Aorta (tissue), 5 donors: ENCODE measurements around the gene CCDC18. TPM values are rescaled to one million over a fixed set of nuclear protein-coding genes. Genes with fewer than 3 reads are reported as not detected.

Source experiments
- ATAC-seq: fragments of 200-7000 bp; cut with Tn5 transposase; one replicate; pipeline ENCODE4 v1.9.1; 2022; ENCODE audit warnings: moderate library complexity; ENCODE audit not compliant: low FRiP score
- DNase-seq, 2 donors: peaks; one replicate each; pipeline ENCODE4 v3.0.0-alpha.2; 2020
- H3K27ac ChIP-seq, 2 donors: one replicate each; pipeline ENCODE4 v1.5.1; 2013; ENCODE audit warnings: low read length in 2 of 2, mild to moderate bottlenecking in 2 of 2, moderate library complexity in 2 of 2, control low read depth in 1 of 2, inconsistent platforms in 1 of 2, low read depth in 1 of 2
- H3K27me3 ChIP-seq, 2 donors: one replicate each; pipeline ENCODE4 v1.6.1; 2013; ENCODE audit warnings: control low read depth in 1 of 2, low read length in 1 of 2, mild to moderate bottlenecking in 1 of 2, moderate library complexity in 1 of 2; ENCODE audit not compliant: insufficient read depth in 2 of 2, control insufficient read depth in 1 of 2
- H3K36me3 ChIP-seq, 2 donors: one replicate each; pipeline ENCODE4 v1.6.1; 2013; ENCODE audit warnings: control low read depth in 1 of 2, low read length in 1 of 2, mild to moderate bottlenecking in 1 of 2; ENCODE audit not compliant: insufficient read depth in 2 of 2, control insufficient read depth in 1 of 2
- H3K4me1 ChIP-seq, 2 donors: one replicate each; pipeline ENCODE4 v1.6.1; 2013; ENCODE audit warnings: low read length in 2 of 2, control low read depth in 1 of 2, mild to moderate bottlenecking in 1 of 2, moderate library complexity in 1 of 2; ENCODE audit not compliant: insufficient read depth in 2 of 2, control insufficient read depth in 1 of 2
- H3K4me3 ChIP-seq, 2 donors: one replicate each; pipeline ENCODE4 v1.5.1; 2013; ENCODE audit warnings: low read length in 2 of 2, control low read depth in 1 of 2, mild to moderate bottlenecking in 1 of 2
- H3K9me3 ChIP-seq: one replicate; pipeline ENCODE4 v1.6.1; 2013; ENCODE audit warnings: mild to moderate bottlenecking, low read length; ENCODE audit not compliant: control insufficient read depth
- WGBS, 2 donors: extraction: QIAGEN DNeasy Blood & Tissue Kit; methylation state at CpG; one replicate each; pipeline ENCODE4 v1.1.7; 2013; 5-methylcytosine and 5-hydroxymethylcytosine counted together
- intact Hi-C, 2 donors: fragments of 100-400 bp; cut with DNase I; formaldehyde crosslinking; loops; one replicate each; pipeline versions ENCODE4 v1.14.2 to v1.15.0; 2022
- polyA plus RNA-seq, 2 donors: library from polyadenylated mRNA; stranded (reverse); fragments of 200-250 nt; gene quantifications; one replicate each; pipeline ENCODE4 v1.2.3, GENCODE V29; 2013
- total RNA-seq, 2 donors: library from RNA; stranded (reverse); fragmentation: NEBNext Ultra II Directional; extraction: Animal tissue kit (Norgen Biotek cat#: 25700); gene quantifications; one replicate each; pipeline ENCODE4 v1.2.1, GENCODE V29; 2021
- donor health status: healthy with polysubstance abuse.
- donor health status: Bipolar disorder and iron deficiency.
- donor health status: DM: no; HTN: no; CAD: no.
- donor health status: DM: no; HTN: no; CAD: no.
- donor health status: DM: yes; HTN: yes; CAD: no.

CCDC18 gene
- total and polyA plus RNA-seq, 4 donors = 1.2 to 6.6 (median 4.4) TPM

DNA sequence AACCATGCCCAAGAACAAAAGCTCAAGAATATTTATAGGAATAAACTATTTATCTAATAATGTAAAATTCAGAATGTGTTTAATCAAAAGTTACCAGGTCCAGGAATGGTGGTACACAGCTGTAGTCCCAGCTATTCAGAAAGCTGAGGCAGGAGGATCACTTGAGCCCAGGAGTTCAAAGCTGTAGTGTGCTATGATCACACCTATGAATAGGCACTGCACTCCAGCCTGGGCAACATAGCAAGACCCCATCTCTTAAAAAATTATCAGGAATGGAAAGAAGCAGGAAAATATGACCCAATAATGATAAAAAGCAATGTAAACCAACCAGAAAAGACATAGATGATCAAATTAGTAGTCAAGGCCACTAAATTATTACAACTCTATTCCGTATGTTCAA lies 103.0 kb downstream of the CCDC18 start:
- DNase-seq (no peak), ATAC-seq (no peak)
- Histone ChIP-seq H3K27me3 (no peaks in the 10 kb centered on the region), H3K4me1 (no peaks in the 10 kb centered on the region), H3K36me3 (no peaks in the 10 kb centered on the region), H3K4me3 (no peak overlapping the region), H3K9me3 (no peaks in the 10 kb centered on the region), H3K27ac (no peak overlapping the region)
- intact Hi-C loops = no loop called here
- WGBS, 2 donors = 92 to 97% methylated on average over 1 of the region's 1 CpG

DNA sequence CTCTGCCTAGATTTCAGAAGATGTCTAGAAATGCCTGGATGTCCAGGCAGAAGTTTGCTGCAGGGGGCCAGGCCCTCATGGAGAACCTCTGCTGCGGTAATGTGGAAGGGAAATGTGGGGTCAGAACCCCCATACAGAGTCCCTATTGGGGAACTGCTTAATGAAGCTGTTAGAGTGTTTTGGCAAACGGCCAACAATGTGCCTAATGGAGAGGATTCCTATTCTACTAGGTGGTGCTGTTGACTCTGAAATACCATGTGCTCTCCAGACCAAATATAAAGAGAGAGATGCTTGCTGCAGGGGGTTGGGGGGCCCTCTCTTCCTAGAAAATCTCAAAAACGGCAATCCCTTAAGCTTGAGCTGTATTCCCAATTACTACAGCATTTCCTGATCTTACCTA lies 108.0 kb downstream of the CCDC18 start:
- Histone ChIP-seq H3K27me3 (no peaks in the 10 kb centered on the region), H3K27ac (no peak overlapping the region), H3K4me1 (no peaks in the 10 kb centered on the region), H3K4me3 (no peak overlapping the region), H3K36me3 (peaks cover 0 to 3% of the 10 kb centered on the region in 2 donors), H3K9me3 (no peaks in the 10 kb centered on the region)
- 63 to 67% methylated on average over 3 of the region's 3 CpGs for WGBS, 2 donors
- no peak for DNase-seq
- intact Hi-C loops = no loop called here
- ATAC-seq = no peak

DNA sequence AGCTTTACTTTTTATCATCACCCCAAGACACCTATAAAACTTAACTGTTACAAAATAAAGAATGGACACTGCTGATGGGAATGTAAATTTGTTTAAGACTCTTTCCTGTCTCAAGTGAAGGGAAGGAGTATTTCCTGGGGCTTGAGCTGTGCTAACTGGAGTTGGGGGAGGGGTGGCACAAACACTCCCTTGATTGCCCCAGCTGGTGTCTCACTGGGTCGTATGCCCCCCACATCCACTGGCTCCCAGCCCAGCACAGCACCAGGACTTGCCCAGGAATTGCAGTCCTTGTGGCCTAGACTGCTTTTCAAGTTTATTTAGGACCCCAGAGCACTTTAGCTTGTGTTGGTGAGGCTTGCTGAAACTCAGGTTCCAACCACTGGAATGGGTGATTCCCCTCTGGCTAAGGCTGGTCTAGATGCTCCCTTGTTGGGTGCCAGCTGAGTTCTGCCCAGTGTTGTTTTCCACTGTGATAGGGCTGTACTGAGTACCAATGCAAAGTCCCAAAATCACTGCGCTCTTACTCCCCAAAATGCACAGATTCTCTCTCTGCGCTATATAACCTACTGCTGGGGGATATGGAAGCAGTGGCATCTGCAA lies 116.1 kb downstream of the CCDC18 start:
- intact Hi-C loops = no loop called here
- DNase-seq = no peak
- Histone ChIP-seq H3K27me3 (no peaks in the 10 kb centered on the region), H3K4me3 (no peak overlapping the region), H3K4me1 (no peaks in the 10 kb centered on the region), H3K9me3 (no peaks in the 10 kb centered on the region), H3K36me3 (no peaks in the 10 kb centered on the region), H3K27ac (no peak overlapping the region)
- WGBS, 2 donors = 80 to 82% methylated on average over 3 of the region's 3 CpGs
- no peak for ATAC-seq

DNA sequence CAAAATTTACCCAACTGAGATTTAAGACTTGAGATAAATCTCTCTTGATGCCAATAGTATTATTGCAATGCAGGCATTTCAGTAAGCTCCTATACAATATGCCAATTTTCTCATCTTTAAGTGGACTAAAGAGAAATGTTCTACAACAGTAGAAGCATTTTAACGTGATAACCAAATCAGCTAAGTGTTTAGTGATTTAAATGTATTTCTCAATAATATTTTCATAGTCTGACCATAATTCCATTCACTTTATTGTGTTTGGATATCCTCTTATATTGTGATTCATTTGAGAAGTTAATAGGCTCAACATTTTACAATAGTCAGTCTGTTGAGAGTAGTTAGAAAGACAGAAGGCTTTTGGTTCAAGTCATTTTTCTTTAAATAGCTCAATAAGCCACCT lies 120.6 kb downstream of the CCDC18 start:
- Histone ChIP-seq H3K9me3 (no peaks in the 10 kb centered on the region), H3K27me3 (no peaks in the 10 kb centered on the region), H3K4me1 (no peaks in the 10 kb centered on the region), H3K27ac (no peak overlapping the region), H3K36me3 (no peaks in the 10 kb centered on the region), H3K4me3 (no peak overlapping the region)
- ATAC-seq (no peak), DNase-seq (no peak)
- intact Hi-C loops = loop anchor here (5.0 to 10.0 kb wide), 3 partner anchors 134 to 546 kb away; no protein-coding TSS in a partner anchor
- 44 to 55% methylated on average over 1 of the region's 1 CpG for WGBS, 2 donors

DNA sequence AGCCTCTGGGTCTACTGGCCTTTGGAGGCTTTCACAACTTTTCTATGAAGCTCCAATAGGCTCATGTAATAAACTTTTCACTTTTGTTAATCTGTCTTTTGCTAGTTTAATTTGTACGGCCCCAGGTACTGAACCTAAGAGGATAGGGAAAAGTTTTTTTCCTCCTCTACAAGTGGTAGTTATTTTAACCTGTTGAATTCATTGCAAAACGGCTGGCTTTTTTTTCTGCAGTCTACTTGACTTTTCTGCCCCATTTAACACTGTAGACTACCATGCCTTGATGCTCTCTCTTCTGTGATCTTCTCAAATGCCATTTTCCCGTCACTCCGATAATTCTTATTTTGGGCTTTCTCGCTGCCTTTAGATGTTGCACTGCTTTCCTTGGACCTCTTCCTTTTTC lies 121.6 kb downstream of the CCDC18 start:
- 78 to 81% methylated on average over 5 of the region's 5 CpGs for WGBS, 2 donors
- intact Hi-C loops = loop anchor here (5.0 to 10.0 kb wide), 3 partner anchors 133 to 545 kb away; no protein-coding TSS in a partner anchor

DNA sequence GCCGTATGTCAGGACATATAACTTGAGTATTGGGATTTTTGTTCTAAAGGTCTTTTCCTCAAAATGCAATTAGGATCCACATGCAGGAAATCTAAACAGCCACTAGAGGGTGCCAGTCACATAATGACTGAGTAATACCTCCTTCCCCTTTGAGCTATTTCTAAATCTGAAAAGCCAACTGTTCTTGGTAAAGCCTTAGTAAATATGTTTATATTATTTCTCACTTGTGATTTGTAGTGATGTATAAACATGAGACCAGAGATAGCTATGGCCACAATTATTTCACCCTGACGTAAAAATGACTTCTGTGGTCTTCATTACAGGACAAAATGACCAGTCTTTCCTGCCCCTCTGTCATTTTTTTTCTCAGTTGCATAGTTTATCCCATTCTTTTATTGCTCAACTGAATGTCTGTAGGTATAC lies 124.2 kb downstream of the CCDC18 start:
- Histone ChIP-seq H3K36me3 (no peaks in the 10 kb centered on the region), H3K4me3 (no peak overlapping the region), H3K4me1 (no peaks in the 10 kb centered on the region), H3K27ac (no peak overlapping the region), H3K27me3 (no peaks in the 10 kb centered on the region), H3K9me3 (no peaks in the 10 kb centered on the region)
- WGBS, 2 donors = 10 to 20% methylated on average over 2 of the region's 2 CpGs
- DNase-seq (no peak), ATAC-seq (peak; percentile 80)
- intact Hi-C loops = loop anchor here (5.0 to 10.0 kb wide), 3 partner anchors 130 to 543 kb away; no protein-coding TSS in a partner anchor

More for the DNA sequence above, 121.6 kb downstream of the CCDC18 start:
- Histone ChIP-seq H3K4me1 (no peaks in the 10 kb centered on the region), H3K27me3 (no peaks in the 10 kb centered on the region), H3K4me3 (no peak overlapping the region), H3K27ac (no peak overlapping the region), H3K36me3 (no peaks in the 10 kb centered on the region), H3K9me3 (no peaks in the 10 kb centered on the region)
- no peak for DNase-seq
- no peak for ATAC-seq

DNA sequence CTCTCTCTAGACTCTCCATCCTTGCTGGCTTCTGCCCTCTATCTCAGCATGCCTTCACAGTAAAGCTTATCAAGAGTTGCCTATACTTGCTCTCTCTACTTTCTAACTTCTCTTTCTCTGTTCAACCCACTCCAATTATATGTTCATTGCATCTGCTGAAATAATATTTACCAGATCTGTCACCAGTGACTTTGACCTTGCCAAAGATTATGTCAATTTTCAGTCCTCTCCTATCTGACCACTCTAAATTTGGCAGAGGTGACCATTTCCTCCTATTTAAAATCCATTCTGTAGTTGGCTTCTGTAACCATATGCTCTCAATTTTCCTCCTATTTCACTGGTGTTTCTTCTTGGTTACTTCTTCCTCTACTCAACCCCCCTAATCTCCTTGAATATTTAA lies 126.4 kb downstream of the CCDC18 start:
- intact Hi-C loops = loop anchor here in 1 of 2 donors (10.0 kb wide), 2 partner anchors 128 to 538 kb away; no protein-coding TSS in a partner anchor
- DNase-seq = no peak
- Histone ChIP-seq H3K4me3 (no peak overlapping the region), H3K27me3 (no peaks in the 10 kb centered on the region), H3K27ac (no peak overlapping the region), H3K36me3 (no peaks in the 10 kb centered on the region), H3K9me3 (no peaks in the 10 kb centered on the region), H3K4me1 (no peaks in the 10 kb centered on the region)
- no peak for ATAC-seq

DNA sequence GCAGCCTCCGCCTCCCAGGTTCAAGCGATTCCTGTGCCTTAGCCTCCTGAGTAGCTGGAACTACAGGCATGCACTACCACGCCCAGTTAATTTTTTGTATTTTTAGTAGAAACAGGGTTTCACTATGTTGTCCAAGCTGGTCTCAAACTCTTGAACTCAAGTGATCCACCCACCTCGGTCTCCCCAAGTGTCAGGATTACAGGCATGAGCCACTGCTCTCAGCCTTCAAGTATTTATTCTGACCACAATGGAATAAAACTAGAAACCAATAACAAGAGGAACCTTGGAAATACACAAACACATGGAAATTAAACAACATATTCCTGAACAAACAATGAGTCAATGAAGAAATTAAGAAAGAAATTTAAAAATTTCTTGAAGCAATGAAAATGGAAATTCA lies 132.5 kb downstream of the CCDC18 start:
- Histone ChIP-seq H3K9me3 (no peaks in the 10 kb centered on the region), H3K27ac (no peak overlapping the region), H3K27me3 (no peaks in the 10 kb centered on the region), H3K4me1 (no peaks in the 10 kb centered on the region), H3K4me3 (no peak overlapping the region), H3K36me3 (no peaks in the 10 kb centered on the region)
- intact Hi-C loops = no loop called here
- WGBS, 2 donors = 72 to 85% methylated on average over 4 of the region's 4 CpGs
- DNase-seq = no peak
- no peak for ATAC-seq

DNA sequence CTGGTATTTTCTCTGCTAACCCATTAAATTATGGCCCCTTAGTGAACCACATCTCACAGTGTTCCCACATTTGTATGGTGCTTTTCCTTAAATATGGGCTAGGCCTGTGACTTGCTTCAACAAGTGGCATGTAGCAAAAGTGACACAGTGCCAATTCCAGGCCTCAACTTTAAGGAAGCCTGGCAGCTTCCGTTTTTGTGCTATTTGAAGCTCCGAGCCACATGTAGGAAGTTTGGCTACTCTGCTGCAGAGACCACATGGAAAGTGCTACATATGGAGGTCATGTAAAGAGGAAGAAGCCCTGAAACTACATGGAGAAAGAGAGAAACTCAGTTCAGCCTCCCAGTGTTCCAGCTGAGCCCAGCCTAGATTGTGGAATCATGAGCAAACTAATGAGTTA lies 136.7 kb downstream of the CCDC18 start:
- no peak overlapping the region for H3K4me3 ChIP-seq
- no peak overlapping the region for H3K27ac ChIP-seq
- H3K9me3 ChIP-seq = no peaks in the 10 kb centered on the region
- H3K36me3 ChIP-seq = no peaks in the 10 kb centered on the region
- no peaks in the 10 kb centered on the region for H3K4me1 ChIP-seq
- 25 to 28% methylated on average over 2 of the region's 2 CpGs for WGBS, 2 donors
- peak in 1 of 2 donors; percentile 63 for DNase-seq
- no peaks in the 10 kb centered on the region for H3K27me3 ChIP-seq
- intact Hi-C loops = no loop called here
- ATAC-seq = no peak
